T-helper 17 cell (primary cell): ENCODE results near the gene KRTAP20-4. TPM values are rescaled to one million over a fixed set of nuclear protein-coding genes. Genes with fewer than 3 reads are reported as not detected.

ENCODE experiments used
- ATAC-seq: fragments of 150-1000 bp; cut with Tn5 transposase; 2 replicates; pipeline ENCODE4 v1.10.0; 2021; ENCODE audit warnings: mild to moderate bottlenecking, moderate library complexity
- DNase-seq, 3 donors: peaks; one replicate each; pipeline versions ENCODE4 v3.0.0 to v3.0.0-alpha.2; 2020 to 2021
- H3K9me3 ChIP-seq: one replicate; pipeline ENCODE4 v1.7.0; 2013; ENCODE audit warnings: low read length, mild to moderate bottlenecking; ENCODE audit not compliant: control insufficient read depth, poor library complexity, severe bottlenecking
- H3K27ac Mint-ChIP-seq: one replicate; pipeline ENCODE4 v1.8.0; 2022; ENCODE audit warnings: mild to moderate bottlenecking, moderate library complexity, mixed read lengths
- H3K27me3 Mint-ChIP-seq: one replicate; pipeline ENCODE4 v1.8.0; 2022; ENCODE audit warnings: mixed read lengths
- H3K36me3 Mint-ChIP-seq: one replicate; pipeline ENCODE4 v1.8.0; 2022; ENCODE audit warnings: low read depth, mixed read lengths
- H3K4me1 Mint-ChIP-seq: one replicate; pipeline ENCODE4 v1.8.0; 2022; ENCODE audit warnings: mild to moderate bottlenecking, mixed read lengths
- H3K4me3 Mint-ChIP-seq: one replicate; pipeline ENCODE4 v1.8.0; 2022; ENCODE audit warnings: mild to moderate bottlenecking, moderate library complexity, mixed read lengths
- total RNA-seq, 4 donors: library from RNA in 2 of 4; stranded (reverse) in 2 of 4; gene quantifications; one replicate each; pipeline ENCODE4 v1.2.3 and lab custom pipeline; 2022 to 2026

KRTAP20-4 gene
- total RNA-seq, 2 donors from 2014 or later = not detected

DNA sequence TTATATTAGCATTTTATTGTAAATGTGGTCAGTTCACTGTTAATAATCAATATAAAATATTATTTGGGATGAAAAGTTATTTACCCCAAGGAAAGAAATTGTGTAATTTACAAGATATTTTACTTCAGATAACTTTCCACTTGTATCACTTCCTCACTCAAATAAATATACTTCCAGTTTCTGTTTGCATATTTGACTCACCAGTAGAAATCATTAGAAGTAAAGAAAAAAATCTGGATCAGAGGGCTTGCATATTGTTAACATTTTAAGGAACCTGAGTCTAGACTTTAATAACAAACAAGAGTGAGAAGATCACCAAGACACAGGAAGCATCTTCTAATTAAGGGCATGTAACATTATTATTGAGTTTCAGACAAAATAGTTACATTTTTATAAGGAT lies 347 bp upstream of the KRTAP20-4 start:
- H3K9me3 ChIP-seq = no peaks in the 10 kb centered on the region
- Mint-ChIP-seq H3K4me1 (no peaks in the 10 kb centered on the region), H3K27me3 (no peaks in the 10 kb centered on the region), H3K36me3 (no peaks in the 10 kb centered on the region), H3K4me3 (no peak overlapping the region), H3K27ac (no peak overlapping the region)
- DNase-seq (no peak), ATAC-seq (no peak)

GRCh38 chr21:30623362-30623761 lies 2.9 kb downstream of the KRTAP20-4 start:
- H3K27ac Mint-ChIP-seq = no peak overlapping the region
- no peaks in the 10 kb centered on the region for H3K4me1 Mint-ChIP-seq

GRCh38 chr21:30625449-30626165 lies 5.2 kb downstream of the KRTAP20-4 start:
- Mint-ChIP-seq H3K27me3 (no peaks in the 10 kb centered on the region), H3K27ac (no peak overlapping the region), H3K4me1 (no peaks in the 10 kb centered on the region), H3K36me3 (no peaks in the 10 kb centered on the region), H3K4me3 (no peak overlapping the region)
- DNase-seq (no peak), ATAC-seq (no peak)
- no peaks in the 10 kb centered on the region for H3K9me3 ChIP-seq

More at GRCh38 chr21:30623362-30623761, 2.9 kb downstream of the KRTAP20-4 start:
- H3K9me3 ChIP-seq = no peaks in the 10 kb centered on the region
- Mint-ChIP-seq H3K27me3 (no peaks in the 10 kb centered on the region), H3K36me3 (no peaks in the 10 kb centered on the region), H3K4me3 (no peak overlapping the region)
- ATAC-seq = no peak
- DNase-seq = no peak

- ATAC-seq = no peak
- no peak overlapping the region for H3K27ac Mint-ChIP-seq
These were observed 7.7 kb downstream of the KRTAP20-4 start for GRCh38 chr21:30628109-30628508.

DNA sequence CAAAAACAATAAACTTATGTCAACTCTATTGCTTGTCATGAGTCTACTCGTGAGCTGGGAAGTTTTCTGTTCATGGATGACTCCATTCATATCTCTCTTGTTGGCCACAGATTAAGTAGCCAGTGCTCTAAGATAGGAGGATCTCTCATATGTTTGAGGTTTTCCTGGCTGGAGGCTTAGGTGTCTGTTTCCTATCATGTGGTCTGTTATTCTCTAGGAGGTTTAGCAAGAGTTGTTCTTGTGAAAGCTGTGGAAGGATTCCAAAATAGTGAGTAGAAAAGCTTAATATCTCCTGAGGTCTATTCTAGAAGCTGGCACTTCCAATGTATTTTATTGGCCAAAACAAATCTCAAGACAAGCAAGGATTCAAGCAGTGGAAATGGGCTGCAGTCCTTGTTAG lies 8.8 kb downstream of the KRTAP20-4 start:
- Mint-ChIP-seq H3K27ac (no peak overlapping the region), H3K4me1 (no peaks in the 10 kb centered on the region), H3K4me3 (no peak overlapping the region), H3K27me3 (no peaks in the 10 kb centered on the region), H3K36me3 (no peaks in the 10 kb centered on the region)
- no peak for ATAC-seq
- no peak for DNase-seq
- no peaks in the 10 kb centered on the region for H3K9me3 ChIP-seq

More at GRCh38 chr21:30628109-30628508, 7.7 kb downstream of the KRTAP20-4 start:
- no peak for DNase-seq
- Mint-ChIP-seq H3K27me3 (no peaks in the 10 kb centered on the region), H3K4me1 (no peaks in the 10 kb centered on the region), H3K4me3 (no peak overlapping the region), H3K36me3 (no peaks in the 10 kb centered on the region)
- H3K9me3 ChIP-seq = no peaks in the 10 kb centered on the region

GRCh38 chr21:30634906-30635305 lies 14.5 kb downstream of the KRTAP20-4 start, which contains the start of gene KRTAP20-2:
Gene KRTAP20-2, plus strand, starts transcription at chr21:30635206. Its CDS starts 58 bp downstream, at chr21:30635264.
- ATAC-seq = no peak
- no peak for DNase-seq
- no peaks in the 10 kb centered on the region for H3K36me3 Mint-ChIP-seq
- H3K9me3 ChIP-seq = no peaks in the 10 kb centered on the region
- no peak within 1 kb of the TSS for H3K27ac Mint-ChIP-seq
- H3K4me1 Mint-ChIP-seq = no peaks in the 10 kb centered on the region
- H3K27me3 Mint-ChIP-seq = no peaks in the 10 kb centered on the region
- H3K4me3 Mint-ChIP-seq = no peak within 1 kb of the TSS

- Mint-ChIP-seq H3K36me3 (no peaks in the 10 kb centered on the region), H3K27ac (no peak overlapping the region), H3K27me3 (no peaks in the 10 kb centered on the region), H3K4me1 (no peaks in the 10 kb centered on the region), H3K4me3 (no peak overlapping the region)
- DNase-seq = no peak
- H3K9me3 ChIP-seq = no peaks in the 10 kb centered on the region
- no peak for ATAC-seq
These were observed 18.3 kb downstream of the KRTAP20-4 start for GRCh38 chr21:30638686-30639085.

DNA sequence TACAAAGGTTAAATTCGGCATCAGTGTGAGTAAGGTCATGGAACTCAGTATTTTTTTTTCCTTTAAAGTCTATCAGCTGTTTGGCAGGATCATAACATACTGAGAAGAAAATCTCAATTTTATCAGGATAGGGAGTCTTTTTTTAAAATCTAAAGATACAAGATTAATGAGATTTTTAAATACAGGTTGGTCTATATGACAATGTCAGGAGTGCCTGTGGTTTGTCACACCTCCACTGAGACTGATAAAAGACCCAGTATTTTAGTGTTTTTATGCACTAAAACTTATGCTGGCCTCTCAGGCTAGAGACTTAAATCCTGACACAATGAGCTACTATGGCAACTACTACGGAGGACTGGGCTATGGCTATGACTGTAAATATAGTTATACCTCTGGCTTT lies 22.1 kb downstream of the KRTAP20-4 start, which contains the start of gene KRTAP20-3:
Gene KRTAP20-3 (plus strand): TSS at position 301 of the 400 bp plus-strand sequence.
- no peaks in the 10 kb centered on the region for H3K36me3 Mint-ChIP-seq
- no peak for ATAC-seq
- DNase-seq = no peak
- H3K4me3 Mint-ChIP-seq = no peak within 1 kb of the TSS
- H3K27ac Mint-ChIP-seq = no peak within 1 kb of the TSS
- no peaks in the 10 kb centered on the region for H3K9me3 ChIP-seq
- no peaks in the 10 kb centered on the region for H3K27me3 Mint-ChIP-seq
- no peaks in the 10 kb centered on the region for H3K4me1 Mint-ChIP-seq

DNA sequence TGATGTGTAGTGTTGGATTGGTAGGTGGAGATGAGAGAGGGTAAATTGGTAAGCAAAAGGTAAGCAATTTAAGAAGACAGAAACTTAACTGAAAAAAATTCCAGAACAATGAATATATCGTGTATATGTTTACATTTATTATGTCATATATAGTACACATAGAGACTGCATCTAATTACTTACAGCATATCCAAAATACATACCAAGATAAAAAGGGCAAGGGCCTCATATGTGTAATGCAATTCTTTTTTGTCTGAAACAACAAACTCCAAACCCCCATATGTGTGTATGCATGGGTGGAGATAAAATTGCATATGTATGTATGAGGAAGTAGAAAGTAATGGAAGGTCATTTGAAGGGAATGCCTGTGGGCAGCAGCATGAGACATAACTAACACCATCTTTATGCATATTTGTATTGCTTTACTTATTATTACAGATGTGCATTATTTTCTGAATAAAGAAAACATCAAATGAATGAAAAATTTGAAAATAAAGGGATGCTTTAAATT lies 26.5 kb downstream of the KRTAP20-4 start:
- no peak for DNase-seq
- Mint-ChIP-seq H3K36me3 (no peaks in the 10 kb centered on the region), H3K27me3 (no peaks in the 10 kb centered on the region), H3K27ac (no peak overlapping the region), H3K4me1 (no peaks in the 10 kb centered on the region), H3K4me3 (no peak overlapping the region)
- no peak for ATAC-seq
- H3K9me3 ChIP-seq = no peaks in the 10 kb centered on the region

DNA sequence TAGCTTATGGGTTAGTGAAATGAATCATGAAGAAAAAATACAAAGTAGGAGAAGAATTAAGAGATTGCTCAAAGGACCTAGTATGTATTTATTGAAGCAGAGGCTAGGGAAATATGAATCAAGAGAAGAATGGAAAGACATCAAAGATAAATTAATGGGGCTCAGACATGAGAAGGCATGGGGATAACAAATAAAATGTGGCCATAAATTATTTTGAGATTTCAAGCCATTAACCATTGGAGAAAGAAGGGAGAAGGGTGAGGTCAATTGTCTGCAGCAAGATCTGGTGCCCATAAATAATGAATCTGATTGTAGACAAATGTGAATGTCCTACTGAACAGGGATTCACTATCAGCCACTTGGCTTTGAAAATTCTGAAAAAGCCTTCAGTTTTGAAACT lies 32.5 kb downstream of the KRTAP20-4 start:
- no peak overlapping the region for H3K27ac Mint-ChIP-seq
- H3K4me3 Mint-ChIP-seq = no peak overlapping the region

GRCh38 chr21:30668776-30669175 lies 48.3 kb downstream of the KRTAP20-4 start:
- no peaks in the 10 kb centered on the region for H3K9me3 ChIP-seq
- no peak for ATAC-seq
- H3K36me3 Mint-ChIP-seq = no peaks in the 10 kb centered on the region
- no peaks in the 10 kb centered on the region for H3K27me3 Mint-ChIP-seq
- H3K4me1 Mint-ChIP-seq = no peaks in the 10 kb centered on the region
- no peak overlapping the region for H3K27ac Mint-ChIP-seq
- no peak for DNase-seq
- no peak overlapping the region for H3K4me3 Mint-ChIP-seq

More for the DNA sequence above, 32.5 kb downstream of the KRTAP20-4 start:
- H3K9me3 ChIP-seq = no peaks in the 10 kb centered on the region
- no peak for DNase-seq
- Mint-ChIP-seq H3K27me3 (no peaks in the 10 kb centered on the region), H3K4me1 (no peaks in the 10 kb centered on the region), H3K36me3 (no peaks in the 10 kb centered on the region)
- ATAC-seq = no peak
